Activated CD4-positive, alpha-beta T cell treated with anti-CD3 and anti-CD28 coated beads, Interleukin-2, amount 50 U/mL, for 16 hours (primary cell): ENCODE data around the gene MAP2K1.

Experiments
- DNase-seq: peaks from one replicate; pipeline ENCODE4 v3.0.0-alpha.2; 2020

The MAP2K1 gene

DNA sequence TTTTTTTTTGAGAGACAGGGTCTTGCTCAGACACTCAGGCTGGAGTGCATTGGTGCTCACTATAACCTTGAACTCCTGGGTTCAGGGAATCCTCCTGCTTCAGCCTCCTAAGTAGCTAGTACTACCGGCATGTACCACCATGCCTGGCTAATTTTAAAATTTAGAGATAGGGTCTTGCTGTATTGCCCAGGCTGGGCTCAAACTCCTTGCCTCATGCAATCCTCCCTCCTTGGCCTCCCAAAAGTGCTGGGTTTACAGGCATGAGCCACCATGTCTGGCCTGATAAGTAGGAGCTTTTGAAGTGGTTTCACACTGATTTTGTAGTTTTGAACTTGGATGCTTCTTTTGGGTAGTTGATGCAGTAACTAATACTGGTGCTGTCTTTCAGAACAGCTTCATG, 7.8 kb downstream of the MAP2K1 start:
- no peak for DNase-seq

DNA sequence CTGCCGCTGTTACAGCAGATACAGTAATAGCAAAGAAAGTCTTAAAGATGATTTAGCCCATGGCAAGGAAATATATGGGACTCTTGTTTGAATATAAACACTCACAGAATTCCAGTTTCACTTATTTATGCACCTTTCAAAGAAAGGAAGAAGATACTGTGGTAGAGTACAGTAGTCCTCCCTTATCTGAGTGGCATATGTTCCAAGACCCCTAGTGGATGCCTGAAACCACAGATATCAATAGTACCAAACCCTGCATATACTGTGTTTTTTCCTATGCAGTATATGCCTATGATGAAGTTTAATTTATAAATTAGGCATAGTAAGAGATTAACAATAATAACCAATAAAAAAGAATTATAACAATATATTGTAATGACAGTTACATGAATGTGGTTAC, 8.2 kb downstream of the MAP2K1 start:
- no peak for DNase-seq

DNA sequence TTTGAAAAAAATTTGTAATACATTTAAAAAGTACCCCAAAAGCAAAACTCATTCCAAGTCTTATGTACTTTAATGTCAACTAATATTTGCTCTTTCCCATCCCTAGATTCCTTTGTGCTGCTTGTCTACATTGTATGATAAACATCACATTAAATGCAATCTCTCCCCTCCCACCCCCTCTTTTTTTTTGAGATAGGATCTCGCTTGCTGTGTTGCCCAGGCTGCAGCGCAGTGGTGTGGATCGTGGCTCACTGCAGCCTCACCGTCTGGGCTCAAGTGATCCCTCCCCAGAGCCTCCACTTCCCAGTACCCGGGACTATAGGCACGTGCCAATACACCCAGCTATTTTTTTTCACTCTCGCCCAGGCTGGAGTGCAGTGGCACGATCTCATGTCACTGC, 12.6 kb downstream of the MAP2K1 start:
- no peak for DNase-seq

DNA sequence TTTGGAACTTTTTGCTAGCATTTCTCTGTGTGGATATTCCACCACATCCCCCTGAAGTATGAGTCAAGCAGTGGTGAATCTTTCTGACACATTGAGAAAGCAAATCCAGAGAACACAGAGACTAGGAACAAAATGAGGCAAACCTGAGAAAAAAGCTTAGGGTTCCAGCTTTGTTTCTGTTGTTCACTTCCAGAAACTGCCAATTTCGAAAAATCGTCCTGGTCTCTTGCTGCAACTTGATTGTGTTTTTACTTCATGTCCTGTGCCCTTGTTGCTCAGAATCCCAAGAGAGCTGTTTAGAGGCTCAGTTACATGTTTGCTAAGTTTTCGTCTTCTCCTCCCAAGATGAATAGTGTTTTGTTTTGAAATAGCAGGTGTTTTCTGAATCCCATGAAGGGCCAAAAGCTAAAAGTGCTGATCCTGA, 13.7 kb downstream of the MAP2K1 start:
- DNase-seq: peak; percentile 18

DNA sequence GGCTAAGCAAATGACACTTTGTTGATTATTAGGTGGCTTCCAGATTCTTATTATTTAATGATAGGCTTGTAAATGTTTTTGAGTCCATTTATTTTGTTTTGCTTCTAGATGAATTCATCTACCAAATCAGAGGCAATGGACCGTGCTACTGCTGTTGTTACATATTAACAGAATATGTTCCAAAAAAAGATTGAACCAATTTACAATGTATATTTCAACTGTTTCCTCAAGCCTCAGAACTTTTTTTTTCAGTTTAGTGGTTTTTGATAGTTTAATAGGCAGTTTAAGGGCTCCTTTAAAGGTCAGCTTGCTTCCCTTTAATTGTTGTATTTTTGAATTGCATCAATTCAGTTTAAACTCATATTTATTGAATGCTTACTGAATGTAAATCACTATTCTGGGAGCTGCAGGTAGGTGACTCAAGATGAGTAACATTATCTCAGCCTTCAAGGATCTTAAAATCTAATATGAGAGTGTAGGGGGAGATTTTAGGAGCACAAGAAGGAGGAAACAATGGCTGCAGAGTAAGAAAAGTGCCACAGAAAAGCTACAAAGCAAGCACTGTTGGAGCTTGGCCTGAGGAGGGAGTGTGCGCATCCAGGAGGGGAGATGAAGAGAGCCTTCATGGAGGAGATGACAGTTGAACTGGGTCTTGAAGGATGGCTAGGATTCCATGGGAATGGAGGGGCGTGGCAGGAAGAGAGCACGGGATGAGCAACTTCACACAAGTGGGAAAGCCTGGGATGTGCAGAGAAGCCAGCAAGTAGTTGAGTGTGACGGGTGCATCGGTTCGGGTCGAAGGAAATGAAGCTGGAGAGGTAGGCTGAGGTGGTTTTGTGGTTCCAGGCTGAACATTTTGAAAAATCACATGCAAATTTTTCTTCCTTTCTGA, 14.7 kb downstream of the MAP2K1 start:
- no peak for DNase-seq

DNA sequence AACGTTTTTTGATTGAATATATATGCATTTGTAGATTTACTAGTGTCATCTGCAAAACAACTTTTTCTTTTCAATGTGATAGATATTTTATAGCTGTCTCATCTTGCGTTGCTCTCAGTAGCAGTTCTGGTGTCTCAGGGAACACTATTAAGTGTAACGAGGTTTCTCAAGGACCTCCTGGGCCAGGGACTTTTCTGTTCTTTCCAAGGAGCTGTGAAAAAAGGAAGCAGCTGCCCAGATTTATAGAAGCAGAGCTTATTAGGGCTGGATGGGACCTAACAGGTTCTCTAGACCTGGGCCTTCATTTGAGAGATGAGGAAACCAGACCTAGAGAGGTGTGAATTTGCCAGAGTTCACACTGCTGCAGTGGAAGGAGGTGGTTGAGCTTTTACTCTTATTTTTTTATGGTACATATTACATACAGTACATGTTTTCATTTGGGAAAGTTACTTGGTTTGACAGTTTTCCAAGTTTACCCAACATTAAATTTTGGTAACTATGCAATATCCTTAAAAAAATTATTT, 16.1 kb downstream of the MAP2K1 start:
- no peak for DNase-seq

DNA sequence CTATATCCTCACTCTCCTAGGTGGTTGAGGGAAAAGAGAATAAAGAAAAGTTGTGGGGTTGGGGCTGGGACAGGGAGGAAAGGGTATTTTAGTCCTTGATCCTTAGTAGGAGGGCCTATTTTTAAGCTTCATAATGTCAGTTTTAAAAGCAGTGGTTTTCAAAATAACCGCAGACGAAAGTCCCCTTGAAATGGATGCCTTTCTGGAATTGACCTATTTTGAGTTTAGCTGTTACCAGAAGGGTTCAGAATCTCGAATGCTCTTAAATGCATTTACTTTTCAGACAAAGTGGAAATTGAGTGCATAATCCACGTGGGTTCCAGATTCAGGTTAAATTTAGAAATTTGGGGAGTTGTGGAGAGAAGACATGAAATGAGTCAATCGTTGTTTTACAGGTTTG, 16.6 kb downstream of the MAP2K1 start:
- DNase-seq: no peak

DNA sequence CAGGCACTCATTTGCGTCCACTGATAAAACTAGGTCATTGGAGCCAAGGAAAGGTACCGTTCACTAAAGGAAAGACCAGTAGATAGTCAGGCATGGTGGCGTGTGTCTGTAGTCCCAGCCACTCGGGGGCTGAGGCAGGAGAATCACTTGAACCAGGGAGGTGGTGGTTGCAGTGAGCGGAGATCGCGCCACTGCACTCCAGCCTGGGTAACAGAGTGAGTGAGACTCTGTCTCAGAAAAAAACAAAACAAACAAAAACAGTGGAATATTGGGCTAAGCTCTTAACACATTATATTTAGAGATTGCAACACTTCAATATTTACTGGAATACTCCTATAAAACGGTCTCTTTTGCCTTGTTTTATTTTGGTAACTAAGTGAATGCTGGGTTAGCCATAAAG, 17.4 kb downstream of the MAP2K1 start:
- DNase-seq: no peak

DNA sequence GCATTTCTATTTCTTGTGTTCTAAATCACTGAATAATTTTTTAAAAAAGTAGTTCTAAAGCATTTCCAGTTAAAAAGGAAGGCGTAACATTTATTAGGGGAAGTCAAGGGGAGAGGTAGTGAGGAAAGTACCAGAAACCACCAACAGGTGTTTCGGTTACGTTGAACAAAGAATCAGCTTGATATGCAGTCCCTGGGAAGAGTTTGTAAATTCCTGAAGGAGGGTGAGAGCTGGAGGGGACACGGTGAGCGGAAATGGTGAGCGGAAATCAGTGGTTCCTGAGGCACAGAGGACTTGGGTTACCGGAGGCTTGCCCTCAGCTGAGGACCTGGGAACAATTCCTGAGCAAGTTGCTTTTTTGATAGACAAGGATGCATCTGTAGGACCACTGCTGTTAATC, 17.8 kb downstream of the MAP2K1 start:
- no peak for DNase-seq

DNA sequence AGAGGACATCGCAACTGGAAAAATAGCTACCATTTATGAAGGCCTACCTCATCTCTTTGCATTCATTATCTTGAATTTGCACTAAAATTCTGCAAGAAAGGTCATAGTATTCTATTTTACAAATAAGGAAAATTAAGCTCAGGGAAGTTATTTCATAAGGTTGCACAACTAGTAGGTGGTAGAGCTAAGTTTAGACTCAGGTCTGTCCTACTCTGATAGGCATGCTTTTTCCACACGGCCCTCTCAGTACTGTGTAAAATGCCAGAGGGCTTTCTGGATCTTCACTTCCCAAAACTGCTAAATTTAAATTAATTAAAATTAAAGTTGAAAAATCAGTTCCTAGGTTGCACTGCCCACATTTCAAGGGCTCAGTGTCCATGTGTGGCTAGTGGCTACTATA, 18.3 kb downstream of the MAP2K1 start:
- no peak for DNase-seq

DNA sequence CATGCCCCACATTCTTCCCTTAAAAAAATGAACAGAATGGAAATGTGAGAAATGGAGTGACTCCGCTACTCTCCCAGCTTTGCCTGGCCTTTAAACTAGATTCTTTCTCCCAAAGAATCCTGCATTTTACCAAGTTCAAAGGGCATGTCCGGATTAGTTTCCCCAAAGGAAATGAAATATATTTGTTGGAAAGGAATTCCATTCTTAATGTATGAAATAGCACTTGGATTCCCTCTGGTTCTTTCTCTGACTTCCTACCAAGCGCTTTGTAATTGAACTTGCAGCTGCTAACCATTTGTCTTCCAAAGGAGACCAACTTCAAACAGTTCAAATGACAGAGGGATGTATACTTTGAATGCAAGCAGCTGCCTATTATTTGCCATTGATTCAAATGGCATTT, 18.9 kb downstream of the MAP2K1 start:
- DNase-seq: no peak

DNA sequence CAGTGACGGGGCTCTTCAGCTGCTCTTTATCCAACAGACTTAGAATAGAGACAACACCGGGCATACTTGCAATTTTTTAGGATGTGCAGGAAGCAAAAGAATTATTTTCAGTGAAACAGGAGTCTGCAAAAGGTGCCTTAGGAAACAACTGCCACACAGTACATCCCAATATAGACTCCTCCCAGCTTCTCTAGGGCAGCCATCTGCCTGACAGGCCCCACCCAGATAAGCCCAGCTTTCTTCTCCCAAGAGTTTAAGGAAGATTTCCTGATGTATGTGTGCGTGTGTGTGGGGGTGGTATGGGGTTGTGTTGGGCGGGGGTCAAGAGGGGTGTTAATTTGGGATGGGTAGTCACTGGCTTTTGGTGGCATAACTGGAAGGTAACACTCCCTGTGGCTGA, 21.5 kb downstream of the MAP2K1 start:
- no peak for DNase-seq

DNA sequence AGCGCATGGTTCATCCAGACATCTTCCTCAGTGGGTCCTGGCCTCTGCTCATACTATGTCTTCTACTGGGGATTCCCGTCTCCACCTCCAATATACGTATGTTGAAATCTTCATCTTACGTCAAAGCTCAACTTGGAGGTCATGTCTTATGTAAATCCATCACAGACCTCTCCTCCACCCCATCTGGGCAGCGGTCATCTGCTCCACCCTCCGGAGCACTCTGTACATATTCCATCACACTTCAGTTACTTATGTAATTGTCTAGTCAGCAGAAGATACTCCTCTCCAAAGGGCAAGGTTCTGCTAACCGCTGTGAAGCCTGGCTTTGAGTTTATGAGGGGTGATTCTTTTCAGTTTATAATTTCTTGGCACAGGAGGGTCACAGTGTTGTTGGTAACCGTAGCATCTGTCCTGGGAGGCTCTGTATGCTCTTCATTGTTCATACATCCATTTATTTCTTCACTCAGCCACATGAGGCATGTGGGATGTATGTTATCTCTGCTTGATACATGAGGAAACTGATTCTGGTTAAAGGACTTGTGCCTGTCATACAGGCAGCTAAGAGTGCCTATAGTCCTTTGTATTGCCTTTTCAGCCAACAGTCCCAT, 22.1 kb downstream of the MAP2K1 start:
- DNase-seq: no peak

DNA sequence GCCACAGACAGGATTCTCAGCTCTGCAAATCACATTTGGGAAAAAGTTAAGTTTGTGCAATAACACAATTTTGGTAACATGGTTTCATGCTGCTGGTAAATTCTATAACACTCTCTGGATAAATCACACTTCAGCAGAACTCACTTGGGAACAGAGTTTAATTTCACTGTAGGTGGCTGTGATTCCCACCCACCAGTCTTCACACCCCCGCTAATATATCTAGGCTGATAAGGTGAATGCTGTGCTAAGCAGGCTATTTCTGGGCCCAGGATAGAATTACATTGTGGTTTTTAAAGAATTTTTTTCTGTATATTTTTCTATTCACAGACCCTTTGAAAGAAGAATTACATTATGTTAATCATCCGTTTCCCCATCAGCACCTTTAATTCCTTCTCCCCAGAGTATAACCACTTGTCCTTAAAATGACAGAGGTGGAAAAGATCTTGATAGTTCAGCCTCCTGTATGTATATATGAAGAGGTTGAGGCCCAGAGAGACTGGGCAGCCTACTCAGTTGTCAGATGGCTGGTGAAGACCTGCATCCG, 22.9 kb downstream of the MAP2K1 start:
- DNase-seq: no peak

DNA sequence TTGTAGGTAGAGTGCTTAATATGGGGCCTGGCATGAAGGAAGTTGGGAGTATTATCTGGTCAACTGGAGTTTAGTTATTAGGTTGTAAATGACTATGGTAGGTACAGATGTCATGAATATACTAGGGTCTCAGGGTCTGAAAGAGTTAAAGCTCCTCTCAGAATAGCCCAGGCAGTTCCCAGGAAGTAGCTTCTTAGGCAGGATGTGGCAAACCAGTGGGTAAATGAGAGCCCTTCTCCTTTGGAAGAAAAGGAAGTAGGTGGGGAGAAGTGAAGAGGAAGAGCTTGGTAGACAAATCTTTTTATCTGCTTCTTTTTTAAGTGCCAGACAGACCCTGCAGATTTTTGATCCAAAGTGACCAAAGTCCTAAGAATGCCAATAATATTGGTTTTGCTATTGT, 24.5 kb downstream of the MAP2K1 start:
- DNase-seq: peak; percentile 34

DNA sequence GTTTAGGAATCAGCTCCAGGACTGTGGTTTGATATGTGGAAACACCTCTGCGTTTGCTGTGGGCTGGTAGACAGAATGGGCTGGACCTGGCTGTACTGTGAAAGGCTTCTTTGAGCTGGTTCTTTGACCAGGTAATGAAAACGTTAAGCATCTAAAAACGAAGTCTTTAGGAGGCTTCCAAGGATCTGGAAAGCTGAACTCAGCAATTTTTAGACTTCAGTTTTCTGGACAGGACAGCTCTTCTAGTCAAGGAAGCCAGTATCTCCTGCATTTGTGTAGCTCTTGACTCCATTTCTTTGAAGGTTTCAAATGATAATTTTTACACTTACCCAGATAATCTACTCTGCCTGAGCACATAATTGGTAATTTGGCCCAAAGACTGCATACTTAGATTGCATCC, 25.5 kb downstream of the MAP2K1 start:
- no peak for DNase-seq

DNA sequence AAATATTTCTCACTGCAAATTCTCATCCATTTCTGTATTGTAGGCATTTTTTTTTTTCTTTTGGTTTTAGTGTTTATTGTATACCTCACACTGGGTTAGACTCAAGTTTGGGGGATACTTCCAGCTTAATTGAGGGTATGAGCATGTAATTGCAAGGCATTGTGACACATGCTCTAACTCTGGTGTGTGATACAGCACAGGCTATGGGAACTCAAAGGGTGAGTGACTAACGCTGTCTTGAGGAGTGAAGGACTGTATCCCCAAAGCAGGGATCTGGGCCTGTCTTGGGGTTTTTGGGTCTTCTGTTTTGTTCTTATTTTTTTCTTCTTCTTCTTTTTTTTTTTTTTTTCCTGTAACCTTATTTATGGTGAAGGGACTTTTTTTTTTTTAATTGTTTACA, 26.9 kb downstream of the MAP2K1 start:
- DNase-seq: no peak

DNA sequence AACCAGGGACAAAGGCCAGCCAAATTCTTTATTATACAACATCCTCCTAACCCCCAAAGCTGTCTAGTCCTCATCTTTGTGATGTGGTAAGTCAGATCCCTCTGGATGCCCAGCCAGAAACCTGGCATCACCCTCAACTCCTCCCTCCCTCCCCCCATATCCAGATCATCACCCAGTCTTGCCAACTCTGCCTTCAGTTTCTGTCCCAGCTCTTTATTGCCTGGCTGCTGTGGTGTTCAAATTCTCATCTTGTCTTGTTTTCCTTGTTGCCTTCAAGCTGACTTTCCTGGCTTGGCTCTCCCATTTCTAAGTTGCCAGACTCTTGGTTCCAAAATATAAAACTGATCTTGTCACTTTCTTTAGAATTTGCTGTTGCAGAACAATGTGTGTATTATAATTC, 28.6 kb downstream of the MAP2K1 start:
- DNase-seq: no peak

DNA sequence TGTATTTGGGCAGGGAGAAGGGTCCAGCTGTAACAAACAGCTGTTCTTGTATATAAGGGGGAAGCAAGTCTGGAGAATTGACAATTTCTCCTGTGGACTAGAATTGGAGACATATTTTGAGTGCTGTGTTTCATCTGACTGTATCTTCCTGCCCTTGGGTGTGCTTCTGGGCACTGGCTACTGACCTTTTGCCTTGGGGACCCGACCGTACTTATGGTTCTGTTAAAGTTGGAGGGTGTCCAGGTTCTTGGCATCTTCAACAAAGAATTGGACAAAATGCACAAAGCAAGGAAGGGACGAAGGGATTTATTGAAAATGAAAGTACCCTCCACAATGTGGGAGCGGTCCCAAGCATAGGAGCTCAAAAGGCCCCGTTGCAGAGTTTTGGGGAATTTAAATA, 31.0 kb downstream of the MAP2K1 start:
- no peak for DNase-seq

DNA sequence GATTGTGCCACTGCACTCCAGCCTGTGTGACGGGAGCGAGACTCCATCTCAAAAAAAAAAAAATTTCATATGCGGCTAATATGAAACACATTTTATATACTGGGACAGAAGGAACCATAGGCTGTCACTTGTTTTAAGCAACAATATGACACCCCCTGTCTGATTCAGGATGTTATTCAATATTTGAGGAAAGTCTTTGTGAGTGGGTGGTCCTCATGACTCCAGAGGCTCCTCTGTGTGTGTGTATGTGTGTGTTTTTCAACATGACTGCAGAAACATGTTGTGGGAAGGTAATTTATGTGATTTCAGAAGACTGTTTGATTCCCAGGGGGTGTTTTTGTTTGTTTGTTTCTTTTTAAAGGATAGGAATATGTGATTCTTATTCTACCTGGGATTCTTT, 32.8 kb downstream of the MAP2K1 start:
- no peak for DNase-seq

DNA sequence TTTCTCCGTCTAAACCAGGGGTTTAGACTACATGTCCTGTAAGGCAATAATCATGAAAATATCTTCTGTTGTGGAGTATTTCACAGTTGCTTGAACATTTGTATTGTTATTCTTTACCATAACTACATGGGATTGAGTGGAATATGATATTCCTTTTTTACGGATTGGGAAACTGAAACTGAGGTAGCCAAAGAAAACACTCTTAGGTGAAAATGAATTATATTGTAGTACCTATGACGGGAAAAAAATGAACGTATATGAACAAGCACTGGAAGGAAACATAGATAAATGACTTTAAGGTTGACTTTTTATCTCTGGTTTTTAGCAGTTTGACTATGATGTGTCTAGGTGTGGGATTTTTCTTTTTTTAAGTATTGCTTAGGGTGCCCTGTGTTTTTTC, 35.6 kb downstream of the MAP2K1 start:
- DNase-seq: no peak

DNA sequence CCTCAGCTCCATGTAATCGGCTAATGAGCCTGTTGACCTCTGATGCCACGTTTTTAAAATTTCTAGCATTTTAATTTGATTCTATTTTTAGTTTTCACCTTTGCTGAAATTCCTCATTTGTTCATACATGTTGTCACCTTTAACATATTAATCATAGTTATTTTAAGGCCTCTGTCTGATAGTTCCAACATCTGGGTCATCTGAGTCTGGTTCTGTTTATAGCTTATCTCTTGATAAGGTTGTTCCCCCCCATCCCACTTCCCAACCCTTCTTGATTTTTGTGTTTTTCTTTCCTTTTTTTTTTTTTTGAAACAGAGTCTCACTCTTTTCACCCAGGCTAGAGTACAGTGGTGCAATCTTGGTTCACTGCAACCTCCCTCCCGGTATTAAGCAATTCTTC, 36.4 kb downstream of the MAP2K1 start:
- no peak for DNase-seq

DNA sequence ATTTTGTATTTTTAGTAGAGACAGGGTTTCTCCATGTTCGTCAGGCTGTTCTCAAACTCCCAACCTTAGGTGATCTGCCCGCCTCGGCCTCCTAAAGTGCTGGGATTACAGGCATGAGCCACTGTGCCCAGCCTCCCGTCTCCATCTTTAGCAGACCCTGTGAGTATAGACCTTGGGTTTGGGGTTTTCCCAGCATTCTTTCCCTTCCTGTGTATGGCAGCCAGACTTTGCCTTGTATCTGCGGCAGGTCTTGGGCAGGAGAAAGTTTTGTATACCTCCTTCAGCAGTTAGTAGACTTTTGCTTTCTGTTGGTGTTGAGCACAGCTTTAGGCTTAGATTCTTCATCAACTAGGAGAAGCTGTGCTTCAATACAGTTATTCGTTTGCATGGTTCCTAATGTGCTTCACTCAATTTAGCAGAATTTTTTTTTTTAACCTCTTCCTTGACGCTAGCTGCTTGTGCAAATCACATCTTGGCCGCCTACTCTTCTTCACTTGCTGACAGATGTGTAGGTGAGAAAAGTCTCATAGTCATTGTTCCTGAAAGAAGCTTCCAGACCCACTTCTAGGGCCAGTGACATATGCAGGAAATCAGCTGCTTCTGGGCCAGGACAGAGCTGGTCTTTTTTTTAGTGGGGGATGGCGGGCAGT, 38.4 kb downstream of the MAP2K1 start:
- no peak for DNase-seq

DNA sequence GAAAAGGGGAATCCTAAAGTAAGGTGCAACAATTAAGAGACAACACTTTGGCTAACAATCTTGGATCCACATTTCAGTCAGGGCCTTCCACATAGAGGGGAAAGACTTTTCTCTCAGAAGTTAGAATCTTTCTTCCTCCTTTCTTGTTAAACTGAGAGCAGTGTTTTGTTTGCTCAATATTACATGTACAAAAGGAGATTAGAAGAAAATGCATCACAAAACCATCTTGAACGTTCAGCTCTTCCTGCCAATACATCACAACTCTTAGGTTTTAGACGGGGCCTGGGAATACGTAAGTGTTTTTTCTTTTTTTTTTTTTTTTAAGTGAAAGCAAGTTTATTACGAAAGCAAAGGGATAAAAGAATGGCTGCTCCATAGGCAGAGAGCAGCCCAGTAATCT, 39.1 kb downstream of the MAP2K1 start:
- no peak for DNase-seq
